KOPT-K1 (cell line): ENCODE measurements around the gene GRIK2.

Experiments used
- H3K27ac ChIP-seq: fragments of 200-600 bp; sonication (generic); 2 replicates; pipeline ENCODE4 v1.5.1; 2016; ENCODE audit warnings: antibody characterized with exemption, mild to moderate bottlenecking, low read depth, low read length; ENCODE audit not compliant: poor library complexity, severe bottlenecking
- H3K36me3 ChIP-seq: fragments of 200-600 bp; sonication (generic); 2 replicates; pipeline ENCODE4 v1.5.1; 2017; ENCODE audit warnings: antibody characterized with exemption, mild to moderate bottlenecking, low read length, moderate library complexity; ENCODE audit not compliant: insufficient read depth
- H3K9me3 ChIP-seq: fragments of 200-600 bp; sonication (generic); 2 replicates; pipeline ENCODE4 v1.5.1; 2017; ENCODE audit warnings: antibody characterized with exemption, low read length, mild to moderate bottlenecking; ENCODE audit not compliant: insufficient read depth, poor library complexity, severe bottlenecking

Gene GRIK2

GRCh38 chr6:101395345-101395744, 1.8 kb downstream of the GRIK2 start:
- Histone ChIP-seq H3K27ac (no peak overlapping the region), H3K9me3 (peaks cover 9% of the 10 kb centered on the region), H3K36me3 (no peaks in the 10 kb centered on the region)

- Histone ChIP-seq H3K36me3 (no peaks in the 10 kb centered on the region), H3K9me3 (peaks cover 9% of the 10 kb centered on the region), H3K27ac (no peak overlapping the region)
Observed at GRCh38 chr6:101396548-101397173, 3.2 kb downstream of the GRIK2 start.

- Histone ChIP-seq H3K9me3 (peaks cover 9% of the 10 kb centered on the region), H3K36me3 (no peaks in the 10 kb centered on the region), H3K27ac (no peak overlapping the region)
Observed at GRCh38 chr6:101397199-101397598, 3.7 kb downstream of the GRIK2 start.

GRCh38 chr6:101398716-101399615, 5.5 kb downstream of the GRIK2 start:
- H3K9me3 ChIP-seq: no peaks in the 10 kb centered on the region
- H3K36me3 ChIP-seq: no peaks in the 10 kb centered on the region
- no peak overlapping the region for H3K27ac ChIP-seq

GRCh38 chr6:101399616-101400162, 6.2 kb downstream of the GRIK2 start:
- Histone ChIP-seq H3K36me3 (no peaks in the 10 kb centered on the region), H3K27ac (no peak overlapping the region), H3K9me3 (no peaks in the 10 kb centered on the region)

- Histone ChIP-seq H3K27ac (no peak overlapping the region), H3K9me3 (no peaks in the 10 kb centered on the region), H3K36me3 (no peaks in the 10 kb centered on the region)
Observed at GRCh38 chr6:101400326-101401135, 7.0 kb downstream of the GRIK2 start.

GRCh38 chr6:101401171-101401570, 7.7 kb downstream of the GRIK2 start:
- Histone ChIP-seq H3K9me3 (no peaks in the 10 kb centered on the region), H3K36me3 (no peaks in the 10 kb centered on the region), H3K27ac (no peak overlapping the region)

GRCh38 chr6:101401792-101402621, 8.5 kb downstream of the GRIK2 start:
- Histone ChIP-seq H3K27ac (no peak overlapping the region), H3K36me3 (no peaks in the 10 kb centered on the region), H3K9me3 (no peaks in the 10 kb centered on the region)

GRCh38 chr6:101402622-101403031, 9.1 kb downstream of the GRIK2 start:
- H3K9me3 ChIP-seq: no peaks in the 10 kb centered on the region
- H3K36me3 ChIP-seq: no peaks in the 10 kb centered on the region
- H3K27ac ChIP-seq: no peak overlapping the region

GRCh38 chr6:101403216-101403945, 9.9 kb downstream of the GRIK2 start:
- no peak overlapping the region for H3K27ac ChIP-seq
- no peaks in the 10 kb centered on the region for H3K9me3 ChIP-seq
- H3K36me3 ChIP-seq: no peaks in the 10 kb centered on the region

- Histone ChIP-seq H3K27ac (no peak overlapping the region), H3K9me3 (no peaks in the 10 kb centered on the region), H3K36me3 (no peaks in the 10 kb centered on the region)
Observed at GRCh38 chr6:101404775-101405174, 11.3 kb downstream of the GRIK2 start.

GRCh38 chr6:101413773-101414172, 20.3 kb downstream of the GRIK2 start:
- Histone ChIP-seq H3K27ac (no peak overlapping the region), H3K36me3 (no peaks in the 10 kb centered on the region), H3K9me3 (no peaks in the 10 kb centered on the region)

GRCh38 chr6:101417900-101418299, 24.4 kb downstream of the GRIK2 start:
- no peak overlapping the region for H3K27ac ChIP-seq

GRCh38 chr6:101422251-101422650, 28.7 kb downstream of the GRIK2 start:
- no peaks in the 10 kb centered on the region for H3K9me3 ChIP-seq
- H3K36me3 ChIP-seq: no peaks in the 10 kb centered on the region
- H3K27ac ChIP-seq: no peak overlapping the region

More at GRCh38 chr6:101417900-101418299, 24.4 kb downstream of the GRIK2 start:
- Histone ChIP-seq H3K9me3 (no peaks in the 10 kb centered on the region), H3K36me3 (no peaks in the 10 kb centered on the region)
